Pons (tissue), 1 donor: ENCODE results near the gene FAM217B.
"Not testable (repeated sequence)": the region's sequence is repeated elsewhere in the genome, so short reads cannot be mapped to it uniquely, and the experiment has no call there.

Source experiments
- DNase-seq: peaks from one replicate; pipeline ENCODE4 v3.0.0-alpha.2; 2016; ENCODE audit warnings: low spot score

The FAM217B gene

DNA sequence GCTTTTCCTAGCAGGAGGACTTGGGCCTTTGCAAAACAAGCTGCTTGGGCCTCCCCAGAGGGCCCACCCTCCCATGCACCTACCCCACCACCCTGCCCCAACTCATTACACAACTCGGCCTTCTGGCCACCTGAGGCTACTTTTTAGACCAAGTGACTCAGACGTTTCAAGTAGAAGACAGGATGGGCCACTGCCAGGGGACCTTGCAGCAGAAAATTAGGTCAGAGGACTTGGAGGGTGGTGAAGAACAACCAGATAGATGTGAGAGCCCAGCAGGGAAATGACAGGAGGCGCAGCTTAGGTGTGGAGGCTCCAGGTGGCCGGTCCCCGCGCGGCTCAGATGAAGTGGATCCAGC, 1.5 kb upstream of the FAM217B start:
- DNase-seq: no peak

DNA sequence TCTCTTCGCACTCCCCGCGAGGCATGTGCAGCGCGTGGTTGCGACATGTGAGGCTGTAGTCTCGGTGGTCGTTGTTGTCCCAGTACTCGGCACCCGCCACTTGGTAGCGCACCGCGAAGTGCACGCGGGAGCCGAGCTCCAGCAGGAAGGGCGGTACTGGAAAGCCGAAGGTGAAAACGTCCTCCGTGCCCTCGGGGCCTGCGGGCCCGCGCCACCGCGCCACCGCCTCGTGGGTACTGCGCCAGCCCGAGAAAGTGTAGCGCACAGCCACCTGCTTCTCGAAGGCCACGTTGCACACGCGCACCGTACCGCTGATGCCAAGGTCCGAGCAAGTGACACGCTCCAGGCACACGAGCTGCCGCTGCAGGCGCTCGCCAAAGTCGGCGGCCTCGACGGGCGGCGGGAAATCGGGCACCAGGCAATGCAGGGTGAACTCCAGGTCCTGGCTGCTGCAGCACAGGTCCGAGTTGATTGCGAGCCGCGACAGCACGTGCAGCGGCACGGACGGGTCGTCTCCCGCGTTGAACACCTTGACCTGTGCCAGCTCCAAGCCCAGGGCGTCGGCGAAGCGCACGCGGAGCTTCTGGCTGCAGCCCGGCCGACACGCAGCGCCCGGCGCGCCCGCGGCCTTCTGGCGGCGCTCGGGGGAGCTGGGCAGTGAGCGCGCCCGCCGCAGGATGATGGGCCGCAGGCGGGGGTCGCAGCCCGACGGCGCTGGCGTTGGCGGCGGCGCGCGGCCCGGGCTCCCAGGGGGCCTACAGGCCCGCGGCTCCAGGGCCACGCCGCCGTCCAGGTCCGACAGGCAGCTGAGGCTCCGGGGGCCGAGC, 924 bp upstream of the FAM217B start:
- DNase-seq: no peak

DNA sequence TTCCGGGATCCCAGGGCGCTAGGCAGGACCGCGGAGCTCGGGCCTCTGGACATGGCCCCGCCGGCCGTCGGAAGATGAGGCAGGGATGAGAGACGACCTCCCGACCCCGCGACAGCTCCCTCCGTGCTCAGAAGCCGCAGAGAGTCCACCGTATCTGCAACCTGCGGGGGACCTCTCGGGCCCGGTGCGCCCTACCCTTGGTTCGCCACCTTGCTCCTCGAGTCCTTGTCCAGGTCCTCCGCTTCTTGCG, 385 bp upstream of the FAM217B start:
- DNase-seq: no peak

DNA sequence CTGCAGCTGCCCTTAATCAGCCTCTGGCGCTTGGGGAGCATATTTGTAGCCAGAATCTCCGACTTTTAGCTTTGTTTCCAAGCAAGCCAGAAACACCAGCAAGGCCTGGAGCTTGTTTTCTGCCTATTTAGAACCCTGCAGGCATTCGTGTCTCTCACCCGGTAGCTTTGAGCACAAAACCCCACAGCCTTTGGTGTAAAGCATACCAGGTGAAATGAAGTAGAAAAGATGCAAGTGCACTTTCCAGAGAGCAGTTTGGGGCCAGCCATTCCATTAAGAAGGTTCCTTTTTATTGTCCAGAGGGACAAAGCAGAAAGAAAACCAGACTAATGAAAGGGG, 736 bp downstream of the FAM217B start:
- no peak for DNase-seq

DNA sequence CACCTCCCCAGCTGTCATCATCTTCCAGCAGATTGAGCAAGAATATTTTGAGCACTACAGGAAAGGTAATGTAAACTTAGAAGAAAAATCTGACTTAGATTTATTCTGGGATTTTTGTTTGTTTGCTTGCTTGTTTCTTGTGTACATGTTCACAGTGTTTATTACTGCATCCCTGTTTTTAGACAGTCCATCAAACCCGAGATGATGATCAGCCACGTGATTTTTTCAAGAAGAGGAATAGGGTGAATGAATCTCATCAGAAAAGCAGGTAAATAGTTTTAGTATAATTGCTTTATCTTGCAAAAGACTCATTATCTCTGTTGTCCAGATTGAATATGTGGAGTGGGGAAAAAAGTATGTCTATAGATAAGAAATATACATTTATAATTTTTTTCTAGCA, 2.1 kb downstream of the FAM217B start:
- no peak for DNase-seq

DNA sequence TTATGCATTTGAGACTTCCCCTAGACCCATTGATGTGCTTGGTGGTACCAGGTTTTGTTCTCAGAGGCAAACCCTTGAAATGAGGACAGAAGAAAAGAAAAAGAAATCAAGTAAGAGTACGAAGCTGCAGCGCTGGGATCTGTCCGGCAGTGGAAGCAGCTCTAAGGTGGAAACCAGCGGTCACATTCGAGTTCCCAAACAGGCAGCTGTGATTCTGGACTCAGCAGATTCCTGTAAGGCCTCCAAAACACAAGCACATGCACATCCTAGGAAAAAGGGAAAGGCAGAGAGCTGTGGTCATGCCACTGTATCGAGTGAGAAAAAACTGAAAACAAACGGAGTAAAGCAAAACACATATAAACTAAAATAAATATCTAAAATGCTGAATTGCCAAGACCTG, 4.5 kb downstream of the FAM217B start:
- no peak for DNase-seq

DNA sequence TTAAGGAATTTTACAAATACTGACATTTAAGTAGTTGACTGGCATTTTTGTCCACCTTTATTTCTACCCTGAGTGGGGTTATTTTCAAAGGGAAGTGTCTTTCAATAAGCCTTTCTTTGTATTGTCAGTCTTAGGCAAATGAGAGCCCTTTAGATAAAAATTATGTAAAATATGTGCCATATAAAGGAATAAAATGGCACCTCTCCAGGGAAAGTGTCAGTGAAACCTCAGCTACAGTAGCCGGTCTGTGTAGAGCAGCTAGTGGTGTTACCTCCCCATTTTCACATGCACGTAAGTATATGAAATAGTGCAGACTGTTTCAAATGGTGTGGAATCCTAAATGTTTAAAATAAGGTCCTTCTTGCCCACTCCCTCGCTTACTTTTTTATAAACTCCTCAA, 5.0 kb downstream of the FAM217B start:
- DNase-seq: no peak

DNA sequence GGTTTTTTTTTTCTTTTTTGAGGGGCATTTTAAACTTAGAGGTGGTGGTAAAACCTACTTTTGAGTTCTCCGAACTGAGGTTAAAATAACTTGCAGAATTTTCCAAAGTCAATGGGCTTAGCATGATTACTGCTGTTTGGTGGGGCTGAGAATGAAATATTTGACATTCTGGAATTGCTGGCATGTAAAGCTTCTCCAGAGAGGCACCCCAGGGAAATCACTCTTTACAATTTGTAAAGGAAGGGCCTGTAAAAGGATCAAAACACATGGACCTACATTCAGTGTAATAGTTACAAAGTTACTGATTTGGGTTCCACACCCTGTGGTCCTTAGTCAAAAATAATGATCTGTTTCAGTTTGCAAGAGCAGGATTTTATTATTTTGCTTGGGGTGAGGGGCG, 5.5 kb downstream of the FAM217B start:
- DNase-seq: no peak

DNA sequence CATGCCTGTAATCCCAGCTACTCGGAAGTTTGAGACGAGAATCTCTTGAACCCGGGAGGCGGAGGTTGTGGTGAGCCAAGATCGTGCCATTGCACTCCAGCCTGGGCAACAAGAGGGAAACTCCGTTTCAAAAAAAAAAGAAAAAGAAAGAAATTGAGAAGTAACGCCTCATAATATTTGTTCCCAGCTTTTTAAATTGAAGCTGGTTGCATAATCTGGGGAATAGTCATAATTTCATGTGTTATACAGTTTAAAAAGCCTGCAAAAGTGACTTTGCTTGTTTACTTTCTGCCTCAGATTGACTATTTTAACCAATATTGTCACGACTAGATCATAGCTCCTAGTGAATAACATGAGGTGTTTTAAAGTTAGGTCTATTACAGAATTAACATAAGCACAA, 7.2 kb downstream of the FAM217B start:
- DNase-seq: no peak

DNA sequence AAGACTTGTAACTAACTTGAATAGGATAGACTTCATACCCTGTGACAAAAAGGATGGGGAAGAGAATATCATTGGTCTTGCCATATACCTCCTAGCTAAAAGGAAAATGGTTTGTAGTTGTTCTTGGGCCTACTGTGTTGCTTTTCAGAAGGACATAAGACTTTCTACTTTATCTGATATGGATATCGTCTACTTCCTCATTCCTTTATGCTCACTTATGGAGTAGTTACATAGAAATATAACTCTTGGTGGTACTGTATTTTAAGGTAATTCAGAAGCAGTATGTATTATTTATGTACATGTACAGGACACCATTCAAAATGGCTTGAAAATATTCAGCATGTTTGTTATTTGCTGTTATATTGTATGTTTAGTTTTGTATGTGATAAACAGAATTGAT, 8.0 kb downstream of the FAM217B start:
- DNase-seq: no peak

DNA sequence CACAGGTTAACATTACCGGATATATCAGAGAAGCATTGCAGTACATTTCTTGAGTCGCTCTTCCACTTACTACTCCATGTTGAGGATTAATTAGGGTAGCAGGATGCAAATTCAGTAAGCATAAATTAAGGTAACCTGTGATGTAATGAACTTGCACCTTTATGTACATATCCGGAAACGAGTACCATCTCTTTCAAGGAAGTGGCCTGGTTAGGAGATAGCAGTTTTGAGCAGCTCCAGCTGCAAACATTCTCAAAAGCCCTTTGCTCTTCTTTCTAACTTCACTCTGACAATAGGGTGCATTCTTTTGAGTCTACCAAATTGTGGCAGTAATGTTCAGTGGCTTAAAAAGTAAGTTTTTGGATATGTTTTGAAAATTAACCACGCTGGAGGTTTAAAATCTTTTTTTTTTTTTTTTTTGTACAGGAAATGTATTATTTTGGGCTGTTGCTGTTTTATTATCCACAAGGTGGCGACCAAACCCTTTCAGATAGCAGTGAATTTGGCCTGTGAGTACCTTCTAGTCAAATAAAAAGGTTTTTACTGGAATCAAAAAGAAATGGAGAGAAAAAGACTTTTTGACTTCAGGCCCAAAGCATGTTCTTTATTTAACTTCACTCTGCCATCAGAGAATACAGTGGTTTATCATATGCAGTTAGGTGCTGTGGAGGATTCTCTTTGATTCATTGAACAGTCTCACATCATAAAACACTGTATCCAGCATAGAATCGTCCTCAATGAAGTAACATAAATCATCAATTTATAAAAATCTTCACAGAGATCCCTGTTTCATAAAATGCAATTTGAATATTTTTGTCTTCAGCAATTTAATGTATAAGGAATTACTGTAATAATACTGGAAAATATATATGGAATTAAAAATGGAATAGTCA, 8.9 kb downstream of the FAM217B start:
- peak; percentile 85 for DNase-seq

DNA sequence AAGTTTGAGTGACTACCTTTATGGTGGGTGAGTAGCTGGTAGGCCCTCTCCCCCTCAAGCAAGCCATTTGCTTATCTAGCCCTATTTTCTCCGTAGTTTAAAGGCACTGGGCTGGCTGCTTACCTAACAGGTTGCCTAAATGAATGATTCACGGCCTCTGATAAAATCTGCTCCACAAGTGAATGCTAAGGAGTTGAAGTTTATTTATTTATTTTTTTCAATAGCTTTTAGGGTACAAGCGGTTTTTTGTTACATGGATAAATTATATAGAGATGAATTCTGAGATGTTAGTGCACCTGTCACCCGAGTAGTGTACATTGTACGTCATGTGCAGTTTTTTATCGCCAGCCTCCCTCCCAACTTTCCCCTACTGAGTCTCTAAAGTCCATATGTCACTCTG, 9.7 kb downstream of the FAM217B start:
- no peak for DNase-seq

DNA sequence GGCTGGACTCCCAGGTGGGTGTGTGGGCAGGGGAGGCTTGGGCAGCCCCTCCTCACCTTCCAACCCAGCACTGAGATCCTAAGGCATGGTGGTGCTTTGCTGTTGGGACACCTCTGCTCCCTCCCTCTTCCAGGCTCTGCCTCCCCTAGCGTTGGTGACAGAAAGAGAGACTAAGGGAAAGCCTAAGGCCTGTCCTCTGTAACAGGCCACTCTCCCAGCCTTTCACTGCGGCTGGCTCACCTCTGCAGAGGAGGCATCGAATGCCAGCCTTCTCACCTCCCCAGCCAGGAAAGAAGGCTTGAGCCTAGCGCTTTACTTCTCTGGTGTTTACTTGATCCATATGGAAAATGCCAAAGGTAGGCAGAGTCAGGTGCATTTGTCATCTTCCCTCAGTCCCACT, 14.5 kb downstream of the FAM217B start:
- DNase-seq: no peak

DNA sequence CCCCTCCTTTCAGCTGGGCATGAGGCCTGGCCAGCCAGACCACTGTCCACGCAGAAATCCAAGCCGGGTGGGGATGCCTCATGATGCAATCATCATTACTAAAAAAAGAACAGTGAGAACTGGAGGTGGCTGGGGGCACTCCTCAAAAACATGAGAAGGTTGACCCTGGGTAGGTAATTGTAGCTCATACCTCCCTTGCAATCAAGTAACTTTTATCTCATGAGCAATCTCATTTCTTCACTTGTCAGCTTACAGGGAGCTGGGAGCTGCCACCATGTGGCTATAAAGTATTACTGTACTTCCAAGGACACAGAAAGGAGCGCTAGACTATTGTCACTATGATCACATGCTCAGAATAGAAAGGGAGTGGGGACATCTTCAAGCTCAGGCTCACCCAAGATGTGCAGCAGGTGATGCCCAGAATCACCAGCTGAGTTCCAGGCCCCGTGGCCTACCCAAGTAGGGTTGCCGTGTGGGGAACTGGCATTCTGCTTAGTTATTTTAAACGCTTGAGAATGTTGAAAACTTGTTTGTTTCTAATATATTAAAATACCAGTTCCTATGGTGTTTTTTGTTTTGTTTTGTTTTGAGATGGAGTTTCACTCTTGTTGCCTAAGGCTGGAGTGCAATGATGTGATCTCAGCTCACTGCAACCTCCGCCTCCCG, 15.1 kb downstream of the FAM217B start:
- peak; percentile 87 for DNase-seq

DNA sequence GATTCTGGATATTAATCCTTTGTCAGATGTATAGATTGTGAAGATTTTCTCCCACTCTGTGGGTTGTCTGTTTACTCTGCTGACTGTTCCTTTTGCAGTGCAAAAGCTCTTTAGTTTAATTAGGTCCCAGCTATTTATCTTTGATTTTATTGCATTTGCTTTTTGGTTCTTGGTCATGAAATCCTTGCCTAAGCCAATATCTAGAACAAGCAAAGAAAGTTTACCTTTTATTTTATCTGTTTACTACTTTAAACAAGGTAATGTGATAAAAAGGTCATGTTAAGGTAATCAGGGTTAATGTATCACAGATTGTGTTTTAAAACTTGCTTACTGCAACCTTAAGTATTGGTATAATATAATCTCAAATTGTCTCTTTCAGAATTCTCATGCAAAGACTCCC, 17.4 kb downstream of the FAM217B start:
- not testable (repeated sequence) for DNase-seq

DNA sequence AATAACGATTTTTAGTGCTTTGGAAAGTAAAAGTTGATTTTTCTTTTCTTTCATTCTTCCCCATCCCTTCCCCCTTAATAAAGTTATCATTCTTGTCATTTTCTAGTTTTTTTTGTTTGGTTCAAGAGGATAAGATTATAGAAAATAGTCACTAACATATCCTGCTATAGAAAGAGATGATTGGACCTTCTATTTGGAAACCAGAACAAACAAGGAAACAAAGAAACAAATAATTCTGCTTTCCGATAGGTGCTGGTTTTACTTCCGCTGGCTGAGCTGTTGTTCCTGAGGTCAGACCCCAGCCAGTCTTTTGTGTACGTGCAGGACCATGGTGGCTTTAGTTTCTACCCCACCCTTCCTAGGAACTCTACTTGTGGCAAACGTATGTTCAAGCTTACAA, 17.9 kb downstream of the FAM217B start, which contains the start of gene CDH26:
CDH26 (plus strand) TSS at position 301 of the 400 bp plus-strand sequence. CDS start 304 bp downstream, outside the sequence.
- DNase-seq: no peak

DNA sequence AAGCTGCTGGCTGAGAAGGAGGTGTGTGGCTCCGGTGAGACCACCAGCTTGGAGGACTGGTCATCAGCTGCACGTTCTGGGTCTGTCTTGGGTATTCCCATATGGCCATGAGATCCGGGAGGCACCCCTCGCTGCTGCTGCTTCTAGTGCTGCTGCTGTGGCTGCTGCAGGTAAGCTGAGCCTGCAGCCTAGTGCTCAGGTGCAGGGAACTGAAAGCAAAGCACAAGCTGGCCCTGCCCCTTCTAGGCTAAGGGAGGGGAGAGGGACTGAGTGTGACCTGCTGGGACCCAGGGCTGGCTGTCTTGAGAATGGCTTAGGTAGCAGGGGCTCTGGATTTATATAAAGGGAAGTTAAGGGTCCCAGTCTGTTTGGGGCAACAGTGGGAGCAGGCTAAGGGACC, 18.4 kb downstream of the FAM217B start:
- no peak for DNase-seq

DNA sequence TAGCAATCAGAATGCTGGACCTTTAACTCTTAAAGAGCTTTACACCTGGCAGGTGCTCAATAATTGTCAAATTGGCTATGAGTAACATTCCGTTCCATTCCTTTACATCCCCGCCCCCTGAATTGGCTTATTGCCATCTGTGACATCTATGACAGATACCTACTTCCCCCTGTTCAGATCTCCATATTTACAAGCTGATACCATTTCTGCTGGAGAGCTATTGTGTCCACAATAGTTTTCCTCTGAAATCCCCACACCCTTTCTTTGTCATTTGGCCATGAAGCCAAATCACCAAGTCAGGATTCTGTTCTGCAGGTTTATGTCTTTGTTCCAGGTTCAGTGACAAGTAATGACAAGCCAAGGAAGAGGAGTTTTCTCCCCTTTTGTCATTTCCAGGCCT, 21.2 kb downstream of the FAM217B start:
- no peak for DNase-seq

DNA sequence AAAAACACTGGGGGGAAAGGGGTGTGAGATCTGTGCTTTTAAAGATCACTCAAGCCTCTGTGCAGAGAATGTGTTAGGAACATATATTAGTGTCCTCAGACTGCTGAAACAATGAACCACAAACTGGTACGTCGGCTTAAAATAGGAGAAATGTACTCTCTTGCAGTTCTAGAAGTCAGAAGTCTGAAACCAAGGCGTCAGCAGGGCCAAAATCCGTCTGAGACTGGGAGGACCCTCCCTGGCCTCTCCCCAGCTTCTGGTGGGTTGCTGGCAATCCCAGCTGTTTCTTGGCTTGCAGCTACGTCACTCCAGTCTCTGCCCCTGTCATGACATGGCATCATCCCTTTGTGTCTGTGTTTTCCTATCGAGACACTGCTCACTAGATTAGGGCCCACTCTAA, 22.0 kb downstream of the FAM217B start:
- DNase-seq: no peak

DNA sequence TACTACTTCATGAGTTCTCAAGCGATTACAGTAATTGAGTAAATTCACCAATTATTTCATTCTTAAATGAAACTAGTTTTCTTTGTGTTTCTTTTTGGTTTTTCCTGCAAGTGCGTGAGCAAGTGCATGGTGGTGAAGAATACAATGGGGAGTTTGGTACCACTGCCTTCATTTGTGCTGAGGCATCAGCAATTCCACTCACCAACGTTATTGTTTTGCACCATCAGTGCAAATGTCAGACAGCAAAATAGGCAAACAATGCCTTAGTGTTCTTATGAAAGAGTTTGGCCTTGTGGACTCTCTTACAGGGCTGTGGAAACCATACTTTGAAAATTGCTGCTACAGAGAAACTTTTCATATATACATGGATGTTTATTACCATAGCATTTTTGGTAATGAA, 26.2 kb downstream of the FAM217B start:
- peak; percentile 94 for DNase-seq

DNA sequence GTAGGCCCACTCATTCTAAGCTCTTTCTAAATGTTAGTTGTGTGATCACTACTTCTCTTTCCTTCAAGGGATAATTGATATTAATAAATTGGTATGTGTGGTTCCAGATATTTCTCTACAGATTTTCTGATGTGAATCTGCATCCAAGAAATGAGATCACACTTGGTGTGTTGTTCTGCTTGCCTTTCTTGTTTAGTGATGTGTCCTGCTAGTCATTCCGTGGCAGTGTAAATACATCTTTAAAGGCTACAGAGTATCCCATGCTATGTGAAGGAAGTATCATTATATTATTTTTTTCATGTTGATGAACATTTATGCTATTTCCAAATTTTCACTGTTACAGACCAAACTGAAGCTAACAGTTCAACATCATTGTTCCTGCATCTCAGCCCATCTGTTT, 31.2 kb downstream of the FAM217B start:
- no peak for DNase-seq

DNA sequence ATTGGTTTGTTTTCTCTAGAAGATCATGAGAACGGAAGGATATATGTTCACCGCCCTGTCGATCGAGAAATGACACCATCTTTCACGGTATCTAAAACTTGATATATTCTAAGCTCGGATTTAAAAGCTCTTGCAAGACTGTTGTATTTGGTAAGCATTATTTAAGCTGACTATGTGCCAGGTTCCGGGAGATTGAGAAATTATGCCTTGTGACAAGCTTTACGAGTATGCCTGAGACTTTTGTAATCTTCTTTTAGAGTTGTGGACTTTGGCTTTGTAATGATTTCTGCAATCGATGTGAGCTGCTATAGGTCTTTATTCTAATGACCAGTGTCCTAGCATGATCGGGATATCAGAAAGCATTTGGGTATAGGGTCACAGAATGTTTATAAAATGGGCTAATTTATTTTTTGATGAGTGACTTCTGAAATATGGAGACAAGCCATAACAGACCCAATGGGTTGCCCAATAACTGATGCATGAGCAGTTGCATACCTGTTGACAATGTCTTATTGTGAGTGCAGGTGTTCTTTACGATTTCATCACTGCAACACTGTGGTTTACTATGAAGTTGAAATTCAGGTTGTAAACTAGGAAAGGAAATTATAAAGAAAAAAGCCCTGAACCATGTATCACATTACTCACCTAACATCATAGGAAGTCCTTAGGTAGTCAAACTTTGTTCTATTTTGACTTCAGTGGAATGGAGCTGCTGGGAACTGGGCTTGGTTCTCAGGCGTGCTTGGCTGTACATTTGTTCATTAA, 32.0 kb downstream of the FAM217B start:
- no peak for DNase-seq
